ENCODE measurements around the gene SPNS3.

GRCh38 chr17:4516735-4517134 is 83.0 kb downstream of the SPNS3 start:
- TF ChIP-seq, protein P1, sequence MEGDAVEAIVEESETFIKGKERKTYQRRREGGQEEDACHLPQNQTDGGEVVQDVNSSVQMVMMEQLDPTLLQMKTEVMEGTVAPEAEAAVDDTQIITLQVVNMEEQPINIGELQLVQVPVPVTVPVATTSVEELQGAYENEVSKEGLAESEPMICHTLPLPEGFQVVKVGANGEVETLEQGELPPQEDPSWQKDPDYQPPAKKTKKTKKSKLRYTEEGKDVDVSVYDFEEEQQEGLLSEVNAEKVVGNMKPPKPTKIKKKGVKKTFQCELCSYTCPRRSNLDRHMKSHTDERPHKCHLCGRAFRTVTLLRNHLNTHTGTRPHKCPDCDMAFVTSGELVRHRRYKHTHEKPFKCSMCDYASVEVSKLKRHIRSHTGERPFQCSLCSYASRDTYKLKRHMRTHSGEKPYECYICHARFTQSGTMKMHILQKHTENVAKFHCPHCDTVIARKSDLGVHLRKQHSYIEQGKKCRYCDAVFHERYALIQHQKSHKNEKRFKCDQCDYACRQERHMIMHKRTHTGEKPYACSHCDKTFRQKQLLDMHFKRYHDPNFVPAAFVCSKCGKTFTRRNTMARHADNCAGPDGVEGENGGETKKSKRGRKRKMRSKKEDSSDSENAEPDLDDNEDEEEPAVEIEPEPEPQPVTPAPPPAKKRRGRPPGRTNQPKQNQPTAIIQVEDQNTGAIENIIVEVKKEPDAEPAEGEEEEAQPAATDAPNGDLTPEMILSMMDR (conservative IDR thresholded peaks at IDR 0.05; ENCODE audit: low read length), result no peak
- TF ChIP-seq EZH2phosphoT487 (IDR thresholded peaks at IDR 0.05; ENCODE audit: borderline replicate concordance, low read depth, low read length), result no peak

All from OCI-LY7 (cell line).